ENCODE data around the gene EIF4B.

- TF ChIP-seq CTCF (IDR thresholded peaks at IDR 0.05) (no peak), POLR2A (IDR thresholded peaks at IDR 0.05) (no peak)
Measured at GRCh38 chr12:52976574-52977071, 29.6 kb upstream of the EIF4B start.
